HEK293T (cell line): ENCODE results near the gene RNU5B-1.

Source experiments
- BHLHE40 ChIP-seq: fragments of 450-650 bp; IDR thresholded peaks from 2 replicates; pipeline ENCODE4 v1.6.1; 2016; ENCODE audit warnings: mild to moderate bottlenecking, moderate library complexity, borderline replicate concordance
- ELF4 ChIP-seq: fragments of 450-650 bp; IDR thresholded peaks from 2 replicates; pipeline ENCODE4 v1.6.1; 2017; ENCODE audit warnings: antibody characterized with exemption
- FOXA1 ChIP-seq: fragments of 450-650 bp; IDR thresholded peaks from 2 replicates; pipeline ENCODE4 v1.6.1; 2016; ENCODE audit warnings: mild to moderate bottlenecking
- FOXM1 ChIP-seq: fragments of 450-650 bp; IDR thresholded peaks from 2 replicates; pipeline ENCODE4 v1.6.1; 2017; ENCODE audit warnings: mild to moderate bottlenecking, borderline replicate concordance
- L3MBTL2 ChIP-seq: fragments of 450-650 bp; conservative IDR thresholded peaks from 2 replicates; pipeline ENCODE4 v1.6.1; 2016; ENCODE audit warnings: mild to moderate bottlenecking
- PKNOX1 ChIP-seq: fragments of 450-650 bp; IDR thresholded peaks from 2 replicates; pipeline ENCODE4 v1.6.1; 2016
- SP1 ChIP-seq: fragments of 450-650 bp; IDR thresholded peaks from 2 replicates; pipeline ENCODE4 v1.6.1; 2017
- TARDBP ChIP-seq: fragments of 450-650 bp; IDR thresholded peaks from 2 replicates; pipeline ENCODE4 v1.6.1; 2016
- ZNF384 ChIP-seq: fragments of 450-650 bp; IDR thresholded peaks from 2 replicates; pipeline ENCODE4 v1.6.1; 2016

GRCh38 chr15:65289261-65289854, 15.1 kb upstream of the RNU5B-1 start:
- TF ChIP-seq FOXM1 (no peak), BHLHE40 (no peak), FOXA1 (no peak), ELF4 (no peak), SP1 (no peak), PKNOX1 (no peak), TARDBP (no peak), L3MBTL2 (no peak), ZNF384 (no peak)
